HG02973 (cell line): ENCODE data around the gene NDUFA8.

Experiments
- ATAC-seq: cut with Tn5 transposase; IDR thresholded peaks from one replicate; pipeline ENCODE4 v1.9.1; 2021; ENCODE audit warnings: moderate library complexity; ENCODE audit not compliant: unreplicated experiment

NDUFA8 gene

GRCh38 chr9:122159026-122159924 is at the start of gene NDUFA8, which contains the start of gene MORN5:
NDUFA8 (minus strand) TSS chr9:122159779; CDS start chr9:122159677, 102 bp downstream.
MORN5 (plus strand) TSS chr9:122159908; CDS start chr9:122159973, 65 bp downstream.
- peak; percentile 88 for ATAC-seq

GRCh38 chr9:122207096-122207495 is 47.5 kb upstream of the NDUFA8 start:
- ATAC-seq = no peak

- ATAC-seq = no peak
Observed at GRCh38 chr9:122206118-122207046, 46.8 kb upstream of the NDUFA8 start.

GRCh38 chr9:122205176-122205575 is 45.6 kb upstream of the NDUFA8 start:
- no peak for ATAC-seq

- ATAC-seq = no peak
Observed at GRCh38 chr9:122204491-122204890, 44.9 kb upstream of the NDUFA8 start.

- no peak for ATAC-seq
Observed at GRCh38 chr9:122204055-122204454, 44.5 kb upstream of the NDUFA8 start.

GRCh38 chr9:122202111-122202510 is 42.5 kb upstream of the NDUFA8 start:
- ATAC-seq = no peak

GRCh38 chr9:122201641-122202040 is 42.1 kb upstream of the NDUFA8 start:
- no peak for ATAC-seq

- no peak for ATAC-seq
Observed at GRCh38 chr9:122200960-122201595, 41.5 kb upstream of the NDUFA8 start.

GRCh38 chr9:122197882-122198281 is 38.3 kb upstream of the NDUFA8 start:
- no peak for ATAC-seq

GRCh38 chr9:122197426-122197825 is 37.8 kb upstream of the NDUFA8 start:
- ATAC-seq = no peak

GRCh38 chr9:122195875-122196274 is 36.3 kb upstream of the NDUFA8 start:
- ATAC-seq = no peak

- ATAC-seq = no peak
Observed at GRCh38 chr9:122193651-122194050, 34.1 kb upstream of the NDUFA8 start.

GRCh38 chr9:122192914-122193525 is 33.4 kb upstream of the NDUFA8 start:
- no peak for ATAC-seq

- no peak for ATAC-seq
Observed at GRCh38 chr9:122192261-122192875, 32.8 kb upstream of the NDUFA8 start.

- ATAC-seq = no peak
Observed at GRCh38 chr9:122191584-122191983, 32.0 kb upstream of the NDUFA8 start.

- no peak for ATAC-seq
Observed at GRCh38 chr9:122190597-122191381, 31.2 kb upstream of the NDUFA8 start.

- no peak for ATAC-seq
Observed at GRCh38 chr9:122188369-122188768, 28.8 kb upstream of the NDUFA8 start.

GRCh38 chr9:122186777-122187470 is 27.3 kb upstream of the NDUFA8 start:
- ATAC-seq = no peak
